C4-2B (cell line): ENCODE results near the gene TRIM27.
A peak's percentile ranks its signal among the peaks of the same experiment; 100 is the strongest.
"Not testable (repeated sequence)": the region's sequence is repeated elsewhere in the genome, so short reads cannot be mapped to it uniquely, and the experiment has no call there.

ENCODE experiments used
- H3K27ac ChIP-seq: fragments of 450-650 bp; 2 replicates; pipeline ENCODE4 v1.5.1; 2017
- CTCF ChIP-seq: fragments of 450-650 bp; conservative IDR thresholded peaks from 2 replicates; pipeline ENCODE4 v1.5.1; 2017; ENCODE audit warnings: mild to moderate bottlenecking
- ZFX ChIP-seq: fragments of 450-650 bp; IDR thresholded peaks from 2 replicates; pipeline ENCODE4 v1.6.1; 2017

Gene TRIM27

GRCh38 chr6:28956331-28956730 is 32.5 kb upstream of the TRIM27 start:
- TF ChIP-seq CTCF (no peak), ZFX (no peak)
- no peak overlapping the region for H3K27ac ChIP-seq

GRCh38 chr6:28953585-28954258 is 29.9 kb upstream of the TRIM27 start:
- TF ChIP-seq CTCF = no peak
- no peak for TF ChIP-seq ZFX

GRCh38 chr6:28953039-28953584 is 29.3 kb upstream of the TRIM27 start:
- H3K27ac ChIP-seq = peak overlapping the region; percentile 31; the same call in 1 of the 2 replicates
- TF ChIP-seq CTCF (no peak), ZFX (no peak)

More at GRCh38 chr6:28953585-28954258, 29.9 kb upstream of the TRIM27 start:
- H3K27ac ChIP-seq = peak overlapping the region; percentile 31; the same call in 1 of the 2 replicates

GRCh38 chr6:28949656-28950195 is 25.9 kb upstream of the TRIM27 start:
- H3K27ac ChIP-seq = not testable (repeated sequence)

- no peak overlapping the region for H3K27ac ChIP-seq
These were observed 25.1 kb upstream of the TRIM27 start for GRCh38 chr6:28948782-28949486.

GRCh38 chr6:28947831-28948270 is 24.1 kb upstream of the TRIM27 start:
- H3K27ac ChIP-seq = no peak overlapping the region
- TF ChIP-seq CTCF (no peak), ZFX (no peak)

More at GRCh38 chr6:28948782-28949486, 25.1 kb upstream of the TRIM27 start:
- TF ChIP-seq ZFX (no peak), CTCF (no peak)

GRCh38 chr6:28947067-28947765 is 23.4 kb upstream of the TRIM27 start:
- no peak overlapping the region for H3K27ac ChIP-seq

More at GRCh38 chr6:28947067-28947765, 23.4 kb upstream of the TRIM27 start:
- TF ChIP-seq CTCF = no peak
- no peak for TF ChIP-seq ZFX
